ENCODE data around the gene ABL1. TPM values are rescaled to one million over a fixed set of nuclear protein-coding genes. Genes with fewer than 3 reads are reported as not detected.
A peak's percentile ranks its signal among the peaks of the same experiment; 100 is the strongest.
"Not testable (repeated sequence)": the region's sequence is repeated elsewhere in the genome, so short reads cannot be mapped to it uniquely, and the experiment has no call there.

Gene ABL1
- polyA plus RNA-seq, 1 of the 3 experiments (the other 2 are of a cell fraction): 24.6 TPM

GRCh38 chr9:130908146-130908877 is 73.3 kb downstream of the ABL1 start:
- Histone ChIP-seq H3K79me2 (ENCODE audit: insufficient read depth) (no peaks in the 10 kb centered on the region), H3K27me3 (ENCODE audit: insufficient read depth) (no peaks in the 10 kb centered on the region), H2AFZ (ENCODE audit: low read depth) (no peak overlapping the region), H3K27ac (ENCODE audit: low read depth in 2 of 2, low read length in 1 of 2) (no peak overlapping the region), H3K36me3 (replicated peaks in 1 of 2; ENCODE audit: control insufficient read depth in 1 of 2, insufficient read depth in 2 of 2, low read length in 1 of 2) (no peaks in the 10 kb centered on the region), H3K4me3 (ENCODE audit: low read depth in 2 of 2, low read length in 1 of 2) (no peak overlapping the region), H3K9ac (no peak overlapping the region), H3K9me3 (no peaks in the 10 kb centered on the region), H3K4me1 (ENCODE audit: control insufficient read depth in 1 of 2, insufficient read depth in 2 of 2, low read depth in 1 of 2, low read length in 1 of 2) (peaks cover 0 to 3% of the 10 kb centered on the region in 2 experiments; a peak in 1 of 4 replicates), H3F3A (replicated peaks; ENCODE audit: insufficient read depth) (no peaks in the 10 kb centered on the region), H3K9me2 (no peaks in the 10 kb centered on the region), H4K20me1 (ENCODE audit: insufficient read depth) (no peaks in the 10 kb centered on the region), H3K4me2 (no peak overlapping the region)
- POLR2A ChIA-PET: no interaction called here
- CTCF ChIA-PET: interaction anchor here (0.9 to 2.4 kb wide), 8 partner anchors 13 to 138 kb away, joined by 3 to 10 read pairs (median 4); no protein-coding TSS in a partner anchor
- peak; percentile 75 for DNase-seq
- no peak for TF ChIP-seq JUND (IDR thresholded peaks at IDR 0.05)
- no peak for TF ChIP-seq CTCF (IDR thresholded peaks at IDR 0.05)
- TF ChIP-seq USF1 (IDR thresholded peaks at IDR 0.05; ENCODE audit: borderline replicate concordance, low read depth): no peak
- TF ChIP-seq REST (IDR thresholded peaks at IDR 0.05; ENCODE audit: low read depth, low read length): no peak
- peak; percentile 83; the same call in 1 of the 2 replicates for TF ChIP-seq RCOR1 (IDR thresholded peaks at IDR 0.05; ENCODE audit: low read length)
- peak; percentile 55 for TF ChIP-seq GATA2 (CRISPR knock-in tag; IDR thresholded peaks at IDR 0.05)
- 63% methylated on average over 11 of the region's 22 CpGs for WGBS (ENCODE audit: low lambda C conversion rate)

- Histone ChIP-seq H3K4me2 (no peak overlapping the region), H2AFZ (ENCODE audit: low read depth) (no peak overlapping the region), H3K36me3 (replicated peaks in 1 of 2; ENCODE audit: control insufficient read depth in 1 of 2, insufficient read depth in 2 of 2, low read length in 1 of 2) (no peaks in the 10 kb centered on the region), H3K9ac (no peak overlapping the region), H3K9me3 (no peaks in the 10 kb centered on the region), H3K4me3 (ENCODE audit: low read depth in 2 of 2, low read length in 1 of 2) (no peak overlapping the region), H3K9me2 (no peaks in the 10 kb centered on the region), H4K20me1 (ENCODE audit: insufficient read depth) (no peaks in the 10 kb centered on the region), H3K4me1 (ENCODE audit: control insufficient read depth in 1 of 2, insufficient read depth in 2 of 2, low read depth in 1 of 2, low read length in 1 of 2) (peaks cover 0 to 3% of the 10 kb centered on the region in 2 experiments; a peak in 1 of 4 replicates), H3K27me3 (ENCODE audit: insufficient read depth) (no peaks in the 10 kb centered on the region), H3K27ac (ENCODE audit: low read depth in 2 of 2, low read length in 1 of 2) (no peak overlapping the region), H3K79me2 (ENCODE audit: insufficient read depth) (no peaks in the 10 kb centered on the region), H3F3A (replicated peaks; ENCODE audit: insufficient read depth) (no peaks in the 10 kb centered on the region)
- WGBS (ENCODE audit: low lambda C conversion rate): 80% methylated on average over 12 of the region's 19 CpGs
- TF ChIP-seq USF2 (IDR thresholded peaks at IDR 0.05; ENCODE audit: borderline replicate concordance, low read depth, low read length): no peak
- TF ChIP-seq JUND (IDR thresholded peaks at IDR 0.05): no peak
- no peak for TF ChIP-seq POLR2AphosphoS5 (IDR thresholded peaks at IDR 0.05; ENCODE audit: low read depth, low read length)
- no peak for TF ChIP-seq IRF3 (IDR thresholded peaks at IDR 0.05; ENCODE audit: low read depth, low read length)
- ChIA-PET CTCF (interaction anchor here (0.9 to 2.4 kb wide), 4 partner anchors 16 to 138 kb away, joined by 3 to 10 read pairs (median 4); no protein-coding TSS in a partner anchor), POLR2A (no interaction called here)
- DNase-seq: no peak
These were observed 73.9 kb downstream of the ABL1 start for GRCh38 chr9:130908878-130909355.

GRCh38 chr9:130910041-130910440 is 75.0 kb downstream of the ABL1 start:
- H2AFZ ChIP-seq (ENCODE audit: low read depth); H3K4me3 ChIP-seq (ENCODE audit: low read depth in 2 of 2, low read length in 1 of 2); DNase-seq; H3K4me1 ChIP-seq (ENCODE audit: control insufficient read depth in 1 of 2, insufficient read depth in 2 of 2, low read depth in 1 of 2, low read length in 1 of 2); H3K9ac ChIP-seq; H3K27ac ChIP-seq (ENCODE audit: low read depth in 2 of 2, low read length in 1 of 2); H3K36me3 ChIP-seq (replicated peaks in 1 of 2; ENCODE audit: control insufficient read depth in 1 of 2, insufficient read depth in 2 of 2, low read length in 1 of 2); H3K79me2 ChIP-seq (ENCODE audit: insufficient read depth); H3K27me3 ChIP-seq (ENCODE audit: insufficient read depth); H3F3A ChIP-seq (replicated peaks; ENCODE audit: insufficient read depth); CTCF ChIA-PET; H3K4me2 ChIP-seq; POLR2A ChIA-PET; H4K20me1 ChIP-seq (ENCODE audit: insufficient read depth); H3K9me2 ChIP-seq; H3K9me3 ChIP-seq: not testable (repeated sequence)
- WGBS (ENCODE audit: low lambda C conversion rate): 93% methylated on average over 11 of the region's 27 CpGs

Data from SK-N-SH (cell line).